Mammary epithelial cell (primary cell): ENCODE measurements around the gene PTTG1IP.

ENCODE experiments used
- CTCF ChIP-seq, 2 donors: IDR thresholded peaks in 1 of 2; conservative IDR thresholded peaks in 1 of 2; 2 replicates each; pipeline ENCODE4 v1.5.1; 2011 to 2012; ENCODE audit warnings: inconsistent platforms in 2 of 2, low read length in 2 of 2, mild to moderate bottlenecking in 2 of 2, control low read depth in 1 of 2, low read depth in 1 of 2; ENCODE audit not compliant: insufficient read depth in 1 of 2; ENCODE audit errors: extremely low read depth in 1 of 2
- EZH2 ChIP-seq: IDR thresholded peaks from 2 replicates; pipeline ENCODE4 v1.6.1; 2012; ENCODE audit warnings: low read length, inconsistent platforms, borderline replicate concordance

DNA sequence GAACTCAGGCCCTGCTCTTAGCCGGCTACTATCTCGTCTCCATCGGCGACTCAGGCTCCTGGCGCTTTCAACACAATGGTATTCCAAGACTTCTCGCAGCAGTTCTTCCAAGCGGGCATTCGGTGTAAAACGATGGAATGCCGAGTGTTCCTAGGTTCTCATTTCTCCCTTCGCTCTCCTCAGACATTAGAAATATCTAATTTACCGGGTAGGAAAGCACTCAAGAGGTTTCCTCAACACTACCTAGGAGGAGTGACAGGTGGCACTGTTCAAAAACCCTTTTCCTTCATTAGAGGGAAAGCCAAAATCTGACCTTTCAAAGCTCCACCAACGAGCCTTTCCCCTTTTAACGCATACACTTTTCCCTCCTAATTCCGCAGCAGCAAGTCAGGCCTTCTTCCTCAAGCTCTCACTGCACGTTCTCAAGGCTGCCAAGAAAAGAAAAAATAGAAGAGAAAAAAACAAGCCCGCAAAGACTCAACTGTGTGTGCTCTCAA is 72.5 kb downstream of the PTTG1IP start:
- TF ChIP-seq CTCF (conservative IDR thresholded peaks at IDR 0.05 in 1 of 2, IDR thresholded peaks at IDR 0.05 in 1 of 2; ENCODE audit: extremely low read depth in 1 of 2, insufficient read depth in 1 of 2, low read depth in 1 of 2, low read length in 2 of 2) = peak; percentile 26 to 66
- TF ChIP-seq EZH2 = no peak
